GM21786 (cell line): ENCODE data around the gene SHISA2.

Experiments
- ATAC-seq: cut with Tn5 transposase; IDR thresholded peaks from one replicate; pipeline ENCODE4 v1.9.1; 2021; ENCODE audit not compliant: unreplicated experiment

Gene SHISA2

DNA sequence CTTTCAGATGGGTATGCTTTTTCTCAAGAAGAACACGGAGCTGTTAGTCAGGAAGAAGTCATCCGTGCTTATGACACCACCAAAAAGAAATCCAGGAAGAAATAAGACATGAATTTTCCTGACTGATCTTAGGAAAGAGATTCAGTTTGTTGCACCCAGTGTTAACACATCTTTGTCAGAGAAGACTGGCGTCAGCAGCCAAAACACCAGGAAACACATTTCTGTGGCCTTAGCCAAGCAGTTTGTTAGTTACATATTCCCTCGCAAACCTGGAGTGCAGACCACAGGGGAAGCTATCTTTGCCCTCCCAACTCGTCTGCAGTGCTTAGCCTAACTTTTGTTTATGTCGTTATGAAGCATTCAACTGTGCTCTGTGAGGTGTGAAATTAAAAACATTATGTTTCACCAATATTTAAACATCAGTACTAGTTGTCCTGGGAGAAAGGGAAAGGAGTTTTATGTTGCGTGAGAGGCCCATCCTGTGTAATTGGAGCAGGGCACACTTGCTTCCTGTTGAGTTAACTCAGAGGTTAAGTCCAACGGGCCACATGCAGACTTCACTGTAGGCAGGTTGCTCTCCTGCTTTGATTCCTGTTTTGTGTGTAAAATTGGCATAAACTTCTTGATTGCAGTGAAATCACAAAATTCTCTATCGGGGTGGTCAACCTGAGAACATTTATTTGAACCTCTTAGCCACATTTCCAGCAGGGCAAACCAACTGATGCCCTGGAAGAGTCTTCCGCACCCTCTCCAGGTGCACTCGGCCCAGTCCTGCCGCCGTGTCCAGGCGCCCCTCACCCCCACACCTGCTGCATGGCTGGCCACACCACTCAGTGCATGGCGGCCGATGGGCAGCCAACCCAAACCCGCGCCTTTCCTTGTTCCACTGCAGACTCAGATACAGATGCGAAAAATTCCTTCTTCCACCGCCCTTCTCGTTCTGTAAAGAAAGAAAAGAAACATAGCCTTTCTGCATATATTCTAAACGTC is 31.6 kb downstream of the SHISA2 start:
- no peak for ATAC-seq

DNA sequence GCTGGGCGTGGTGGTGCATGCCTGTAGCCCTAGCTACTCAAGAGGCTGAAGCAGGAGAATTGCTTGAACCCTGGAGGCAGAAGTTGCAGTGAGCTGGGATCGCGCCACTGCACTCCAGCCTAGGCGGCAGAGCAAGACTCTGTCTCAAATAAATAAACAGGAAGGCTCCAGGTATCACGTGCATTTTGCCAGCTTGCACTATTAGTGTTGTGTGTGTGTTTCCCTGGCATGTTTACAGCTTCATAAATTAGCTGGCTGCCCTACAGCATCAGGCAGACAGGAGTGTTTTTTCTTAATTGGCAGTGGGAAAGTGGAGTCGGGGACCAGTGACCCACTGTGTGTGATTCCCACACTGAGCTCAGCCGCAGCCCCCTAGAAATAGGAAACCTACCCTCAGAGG is 32.6 kb downstream of the SHISA2 start:
- no peak for ATAC-seq

- ATAC-seq = no peak
These were observed 33.7 kb downstream of the SHISA2 start for GRCh38 chr13:26017932-26018665.

- no peak for ATAC-seq
These were observed 34.5 kb downstream of the SHISA2 start for GRCh38 chr13:26017196-26017921.

GRCh38 chr13:26016189-26016588 is 35.6 kb downstream of the SHISA2 start:
- no peak for ATAC-seq

- ATAC-seq = no peak
These were observed 36.3 kb downstream of the SHISA2 start for GRCh38 chr13:26015271-26016125.

GRCh38 chr13:26012995-26013394 is 38.8 kb downstream of the SHISA2 start:
- ATAC-seq = no peak

GRCh38 chr13:26011996-26012821 is 39.6 kb downstream of the SHISA2 start:
- no peak for ATAC-seq

DNA sequence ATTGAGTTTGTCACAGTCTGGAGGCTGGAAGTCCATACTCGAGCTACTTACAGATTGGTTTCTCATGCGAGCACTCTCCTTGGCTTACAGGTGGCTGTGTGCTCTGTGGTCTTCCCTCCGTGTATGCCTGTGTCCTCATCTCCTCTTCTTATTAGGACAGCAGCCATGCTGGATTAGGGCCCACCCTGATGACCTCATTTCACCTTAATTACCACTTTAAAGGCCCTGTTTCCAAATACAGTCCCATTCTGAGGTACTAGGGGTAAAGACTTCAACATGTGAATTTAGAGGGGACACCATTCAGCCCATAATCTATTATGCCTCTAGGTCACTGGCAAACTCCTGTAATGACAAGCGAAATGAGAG is 40.6 kb downstream of the SHISA2 start:
- ATAC-seq = no peak

DNA sequence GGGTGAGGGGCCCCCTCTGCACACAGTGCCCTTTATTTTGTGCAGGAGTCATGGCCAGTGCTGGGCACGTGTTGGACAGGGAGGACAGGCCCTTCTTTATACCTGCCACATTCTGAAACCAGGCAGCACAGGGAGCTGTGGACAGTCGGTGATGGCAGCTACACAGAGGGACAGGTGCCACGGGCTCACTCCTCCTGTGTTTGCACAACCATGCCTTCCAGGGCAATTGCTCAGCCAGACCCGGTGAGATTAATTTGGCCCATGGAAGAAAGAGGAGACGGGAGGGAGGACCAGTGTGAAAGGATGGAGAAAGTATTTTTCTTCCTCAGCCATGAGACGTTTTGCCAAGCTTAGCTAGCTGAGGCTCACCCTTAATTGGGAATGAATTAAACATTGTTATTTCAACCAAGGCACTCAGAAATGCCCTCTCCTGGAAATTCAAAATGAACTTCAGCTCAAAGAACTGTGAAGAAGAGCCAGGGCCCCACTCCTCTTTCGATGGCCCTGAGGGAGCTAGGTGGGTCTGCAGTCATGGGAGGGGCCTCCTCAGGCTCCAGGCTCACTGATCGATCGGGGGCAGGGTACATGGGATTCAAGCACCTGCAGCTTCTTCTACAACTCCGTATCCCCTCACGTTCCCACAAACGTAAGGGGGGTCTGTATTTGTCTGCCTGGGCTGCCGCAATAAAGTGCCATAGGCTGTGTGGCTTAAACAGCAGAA is 41.2 kb downstream of the SHISA2 start:
- no peak for ATAC-seq

DNA sequence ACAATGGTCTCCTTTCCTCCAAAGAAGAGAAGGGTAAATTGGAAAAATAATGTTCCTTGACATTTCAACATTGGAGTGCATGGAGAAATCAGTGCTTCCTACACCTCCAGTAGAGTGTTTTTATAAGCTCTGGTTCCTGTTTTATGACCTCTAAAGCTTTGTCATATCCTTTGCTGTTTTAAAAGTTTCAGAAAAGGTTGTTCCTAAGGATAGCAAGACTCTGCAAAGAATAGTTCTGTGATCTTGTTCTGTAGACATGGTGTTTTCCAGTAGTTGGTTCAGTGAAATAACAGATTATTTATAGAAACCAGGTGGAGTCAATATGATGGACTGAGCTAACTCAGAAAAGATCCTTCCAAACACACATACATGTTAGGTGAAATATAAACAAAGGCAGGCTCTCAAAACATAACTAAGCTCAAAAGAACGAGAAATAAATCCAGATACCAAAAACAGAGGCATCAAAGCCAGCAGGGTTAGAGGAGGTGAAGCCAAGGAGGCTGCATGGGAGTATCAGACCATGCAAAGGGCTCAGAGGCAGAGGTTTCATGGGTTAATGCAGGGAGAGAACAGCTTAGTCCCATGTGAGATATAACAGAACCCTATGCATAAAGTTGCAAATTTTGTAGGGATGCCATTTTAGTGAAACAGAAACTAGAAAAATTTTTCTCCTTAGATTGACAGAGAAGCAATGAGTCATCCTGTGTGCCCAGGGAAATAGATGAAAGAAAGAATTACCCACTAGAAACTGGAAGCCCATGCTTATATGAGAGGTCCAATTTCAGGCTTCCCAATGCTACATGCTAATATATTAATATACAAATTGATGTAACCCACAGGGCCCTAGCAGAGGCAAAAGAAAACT is 44.3 kb downstream of the SHISA2 start:
- no peak for ATAC-seq
